Measurements from ENCODE around the gene AGAP2. TPM values are rescaled to one million over a fixed set of nuclear protein-coding genes. Genes with fewer than 3 reads are reported as not detected.
A peak's percentile ranks its signal among the peaks of the same experiment; 100 is the strongest.

AGAP2 gene
- total RNA-seq, 1 experiment from 2014 or later, result 5.3 TPM

DNA sequence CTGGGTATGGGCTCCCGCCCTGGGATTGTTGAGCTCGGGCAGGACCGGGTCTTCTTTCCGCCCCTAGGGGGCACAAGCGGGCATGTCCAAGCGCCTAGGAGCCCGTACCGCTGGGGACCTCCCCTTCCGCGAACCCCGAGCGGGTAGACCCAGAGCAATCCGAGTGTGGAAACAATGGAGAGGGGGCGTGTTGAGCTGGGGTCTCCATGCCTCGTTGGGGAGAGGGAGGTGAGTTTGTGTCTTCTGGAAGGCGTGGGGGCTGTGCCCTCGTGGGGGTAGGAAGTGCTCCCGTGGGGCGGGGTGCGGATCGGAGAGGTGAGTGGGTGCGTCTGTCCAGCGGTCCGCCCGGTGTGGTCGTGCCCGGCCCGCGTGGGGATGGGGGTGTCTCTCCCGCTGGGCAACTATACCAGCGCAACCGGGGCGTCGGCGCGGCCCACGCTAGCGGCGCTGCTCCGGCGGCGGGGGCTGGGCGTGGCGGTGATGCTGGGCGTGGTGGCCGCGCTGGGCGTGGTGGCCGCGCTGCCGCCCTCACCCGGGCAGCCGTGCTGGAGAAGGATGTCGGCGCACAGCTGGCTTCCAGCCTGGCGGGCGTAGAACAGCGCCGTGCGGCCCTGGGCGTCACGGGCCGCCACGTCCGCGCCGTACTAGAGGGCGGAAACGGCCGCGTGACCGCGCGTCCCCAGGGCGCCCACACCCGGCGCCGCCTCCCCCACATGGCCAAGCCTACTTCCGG lies 12.2 kb downstream of the AGAP2 start:
- Histone ChIP-seq H3K9ac (ENCODE audit: extremely low read depth, insufficient read length, low read length) (no peak overlapping the region), H3K27me3 (ENCODE audit: insufficient read depth, low read length) (peaks cover 20% of the 10 kb centered on the region; the same call in 1 of the 2 replicates)
- H3K27me3 Mint-ChIP-seq (ENCODE audit: low read depth), result peaks cover 80% of the 10 kb centered on the region

More for the DNA sequence above, 12.2 kb downstream of the AGAP2 start:
- H3K79me2 ChIP-seq (ENCODE audit: insufficient read depth, low read length), result no peaks in the 10 kb centered on the region
- no peak overlapping the region for H3K56ac ChIP-seq (ENCODE audit: insufficient read length, low read depth, low read length)
- no peak overlapping the region for H4K5ac ChIP-seq (ENCODE audit: insufficient read length, low read depth, low read length)
- peaks cover 14% of the 10 kb centered on the region for H3K23me2 ChIP-seq (ENCODE audit: insufficient read length, low read depth, low read length, poor library complexity, severe bottlenecking)
- no peak overlapping the region for H2BK12ac ChIP-seq (ENCODE audit: insufficient read length, low read depth, low read length)
- no peak overlapping the region for H3K23ac ChIP-seq (ENCODE audit: insufficient read length, low read depth, low read length)
- H2BK15ac ChIP-seq (ENCODE audit: low read depth, low read length), result no peak overlapping the region; the same call in 1 of the 2 replicates
- H3T11ph ChIP-seq (ENCODE audit: low read length), result no peak overlapping the region
- Mint-ChIP-seq H3K4me1 (peaks cover 12 to 17% of the 10 kb centered on the region in 2 experiments), H3K36me3 (ENCODE audit: insufficient read depth in 1 of 3, low read depth in 3 of 3) (peaks cover 0 to 6% (median 2%) of the 10 kb centered on the region in 3 experiments; a peak in 3 of 7 replicates), H3K9me3 (no peaks in the 10 kb centered on the region; a peak in 1 of 5 replicates), H3K4me3 (peak overlapping the region; percentile 78 to 92), H3K27ac (no peak overlapping the region; a peak in 1 of 7 replicates)
- no peaks in the 10 kb centered on the region for H4K20me1 ChIP-seq (ENCODE audit: control insufficient read depth, insufficient read depth, insufficient read length)
- H2BK120ac ChIP-seq (ENCODE audit: low read depth, low read length, poor library complexity, severe bottlenecking), result no peak overlapping the region
- no peak overlapping the region for H2AFZ ChIP-seq (ENCODE audit: low read length)
- peak overlapping the region; percentile 96 for H3K4me2 ChIP-seq (ENCODE audit: insufficient read depth, insufficient read length, low read length)
- DNase-seq, result peak; percentile 93
- no peak overlapping the region for H2BK20ac ChIP-seq (ENCODE audit: low read depth, low read length, poor library complexity, severe bottlenecking)
- no peak overlapping the region for H3K14ac ChIP-seq (ENCODE audit: insufficient read depth, low read length)
- no peaks in the 10 kb centered on the region for H3K79me1 ChIP-seq (ENCODE audit: insufficient read depth, low read depth, low read length, poor library complexity, severe bottlenecking)
- no peak overlapping the region for H4K8ac ChIP-seq (replicated peaks; ENCODE audit: insufficient read length, low read depth, low read length)
- no peak overlapping the region for H4K91ac ChIP-seq (ENCODE audit: insufficient read length, low read depth, low read length)
- H3K4me1 ChIP-seq (ENCODE audit: insufficient read depth, low read length), result no peaks in the 10 kb centered on the region; the same call in 1 of the 2 replicates
- no CpG with 5 or more reads among the region's 79 CpGs for WGBS (ENCODE audit: extremely low coverage, insufficient read length, low lambda C conversion rate)
- H3K18ac ChIP-seq (ENCODE audit: insufficient read length, low read depth, low read length), result no peak overlapping the region
- H2AK5ac ChIP-seq (ENCODE audit: insufficient read length, low read length), result no peak overlapping the region
- no peak overlapping the region for H2BK5ac ChIP-seq (ENCODE audit: insufficient read length, low read length)
- no peaks in the 10 kb centered on the region for H3K9me3 ChIP-seq (ENCODE audit: control insufficient read depth, low read depth, low read length)
- TF ChIP-seq, protein P1, sequence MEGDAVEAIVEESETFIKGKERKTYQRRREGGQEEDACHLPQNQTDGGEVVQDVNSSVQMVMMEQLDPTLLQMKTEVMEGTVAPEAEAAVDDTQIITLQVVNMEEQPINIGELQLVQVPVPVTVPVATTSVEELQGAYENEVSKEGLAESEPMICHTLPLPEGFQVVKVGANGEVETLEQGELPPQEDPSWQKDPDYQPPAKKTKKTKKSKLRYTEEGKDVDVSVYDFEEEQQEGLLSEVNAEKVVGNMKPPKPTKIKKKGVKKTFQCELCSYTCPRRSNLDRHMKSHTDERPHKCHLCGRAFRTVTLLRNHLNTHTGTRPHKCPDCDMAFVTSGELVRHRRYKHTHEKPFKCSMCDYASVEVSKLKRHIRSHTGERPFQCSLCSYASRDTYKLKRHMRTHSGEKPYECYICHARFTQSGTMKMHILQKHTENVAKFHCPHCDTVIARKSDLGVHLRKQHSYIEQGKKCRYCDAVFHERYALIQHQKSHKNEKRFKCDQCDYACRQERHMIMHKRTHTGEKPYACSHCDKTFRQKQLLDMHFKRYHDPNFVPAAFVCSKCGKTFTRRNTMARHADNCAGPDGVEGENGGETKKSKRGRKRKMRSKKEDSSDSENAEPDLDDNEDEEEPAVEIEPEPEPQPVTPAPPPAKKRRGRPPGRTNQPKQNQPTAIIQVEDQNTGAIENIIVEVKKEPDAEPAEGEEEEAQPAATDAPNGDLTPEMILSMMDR (conservative IDR thresholded peaks at IDR 0.05), result peak; percentile 90
- no peak overlapping the region for H3K4ac ChIP-seq (ENCODE audit: low read depth, low read length)
- H3K27ac ChIP-seq (ENCODE audit: insufficient read length, low read depth, low read length), result no peak overlapping the region

Measured in H9 (cell line).